ENCODE measurements around the gene COL4A3. TPM values are rescaled to one million over a fixed set of nuclear protein-coding genes. Genes with fewer than 3 reads are reported as not detected.

COL4A3 gene
- polyA plus RNA-seq, 3 donors: 0.03 TPM; not detected in 2

DNA sequence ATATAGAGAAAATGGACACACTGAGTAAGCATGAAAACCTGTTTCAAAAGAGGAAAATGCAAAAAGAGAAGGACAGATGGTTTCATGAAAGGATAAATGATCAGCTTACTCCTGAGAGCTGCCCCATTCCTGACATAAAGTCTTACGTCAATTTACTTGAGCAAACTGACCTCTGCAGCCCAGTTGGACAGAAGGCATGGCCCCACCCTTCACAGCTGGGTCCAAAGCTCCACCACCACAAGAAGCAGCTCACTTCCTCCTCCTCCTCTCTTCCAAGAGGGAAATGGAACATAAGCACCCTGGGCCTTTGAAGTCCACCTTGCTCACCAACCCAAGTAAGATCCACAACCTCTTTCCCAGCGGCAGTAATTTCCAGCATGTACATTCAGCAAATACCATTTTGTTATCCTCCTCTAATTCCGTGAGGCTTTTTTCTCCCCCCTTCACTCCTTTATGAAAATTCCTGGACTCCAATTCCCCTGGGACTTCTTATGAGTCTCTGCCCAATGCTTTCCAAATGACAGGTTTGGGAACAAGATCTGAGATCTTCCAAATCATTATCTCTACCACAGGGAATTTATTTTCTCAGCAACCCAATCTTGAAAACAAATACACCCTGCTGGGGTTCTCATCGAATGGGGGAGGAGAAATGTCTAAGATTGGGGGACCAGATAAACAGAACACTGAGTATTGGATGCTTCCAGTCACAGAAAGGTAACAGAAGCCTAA lies 10.5 kb upstream of the COL4A3 start:
- Histone ChIP-seq H3K4me2 (replicated peaks; ENCODE audit: extremely low read depth, low read length, poor library complexity, severe bottlenecking) (no peak overlapping the region), H3K4me3 (replicated peaks in 1 of 3; ENCODE audit: low read depth in 2 of 3, low read length in 3 of 3) (no peak overlapping the region), H3K27ac (ENCODE audit: low read depth in 1 of 2, low read length in 2 of 2) (no peak overlapping the region), H2AFZ (ENCODE audit: insufficient read depth, low read depth, low read length, poor library complexity, severe bottlenecking) (no peak overlapping the region), H3K36me3 (replicated peaks in 1 of 2; ENCODE audit: control insufficient read depth in 1 of 2, insufficient read depth in 2 of 2, low read length in 2 of 2) (no peaks in the 10 kb centered on the region), H3K79me2 (ENCODE audit: insufficient read depth, low read length) (no peaks in the 10 kb centered on the region), H3K27me3 (ENCODE audit: control insufficient read depth in 2 of 2, insufficient read depth in 2 of 2, low read length in 2 of 2) (no peaks in the 10 kb centered on the region), H3K9ac (ENCODE audit: insufficient read depth, low read length, poor library complexity, severe bottlenecking) (no peak overlapping the region), H3K4me1 (ENCODE audit: control insufficient read depth in 1 of 2, insufficient read depth in 2 of 2, low read length in 2 of 2) (no peaks in the 10 kb centered on the region), H3K9me3 (replicated peaks in 1 of 2; ENCODE audit: control insufficient read depth in 1 of 2, insufficient read depth in 1 of 2, low read length in 2 of 2) (no peaks in the 10 kb centered on the region), H4K20me1 (ENCODE audit: insufficient read depth, low read length) (no peaks in the 10 kb centered on the region)
- Mint-ChIP-seq H3K27me3 (ENCODE audit: low read depth in 3 of 3) (peaks cover 0 to 7% (median 6%) of the 10 kb centered on the region in 3 donors), H3K36me3 (no peaks in the 10 kb centered on the region), H3K4me3 (no peak overlapping the region), H3K27ac (no peak overlapping the region), H3K9me3 (peaks cover 0 to 3% (median 0%) of the 10 kb centered on the region in 7 donors), H3K4me1 (no peaks in the 10 kb centered on the region)
- intact Hi-C loops (cut with micrococcal nuclease): no loop called here
- 86% methylated on average over 3 of the region's 4 CpGs for WGBS (ENCODE audit: insufficient coverage)
- DNase-seq: no peak
- no peak for TF ChIP-seq CTCF (IDR thresholded peaks at IDR 0.05)

- Histone ChIP-seq H3K9me3 (replicated peaks in 1 of 2; ENCODE audit: control insufficient read depth in 1 of 2, insufficient read depth in 1 of 2, low read length in 2 of 2) (no peaks in the 10 kb centered on the region), H3K4me2 (replicated peaks; ENCODE audit: extremely low read depth, low read length, poor library complexity, severe bottlenecking) (no peak overlapping the region), H3K4me1 (ENCODE audit: control insufficient read depth in 1 of 2, insufficient read depth in 2 of 2, low read length in 2 of 2) (no peaks in the 10 kb centered on the region), H3K9ac (ENCODE audit: insufficient read depth, low read length, poor library complexity, severe bottlenecking) (no peak overlapping the region), H2AFZ (ENCODE audit: insufficient read depth, low read depth, low read length, poor library complexity, severe bottlenecking) (no peak overlapping the region), H3K27ac (ENCODE audit: low read depth in 1 of 2, low read length in 2 of 2) (no peak overlapping the region), H4K20me1 (ENCODE audit: insufficient read depth, low read length) (no peaks in the 10 kb centered on the region), H3K4me3 (replicated peaks in 1 of 3; ENCODE audit: low read depth in 2 of 3, low read length in 3 of 3) (no peak overlapping the region), H3K79me2 (ENCODE audit: insufficient read depth, low read length) (no peaks in the 10 kb centered on the region), H3K36me3 (replicated peaks in 1 of 2; ENCODE audit: control insufficient read depth in 1 of 2, insufficient read depth in 2 of 2, low read length in 2 of 2) (no peaks in the 10 kb centered on the region), H3K27me3 (ENCODE audit: control insufficient read depth in 2 of 2, insufficient read depth in 2 of 2, low read length in 2 of 2) (peaks cover 0 to 3% of the 10 kb centered on the region in 2 donors)
- H3K27ac Mint-ChIP-seq: no peak overlapping the region
- no peaks in the 10 kb centered on the region for H3K4me1 Mint-ChIP-seq
- WGBS (ENCODE audit: insufficient coverage): 93% methylated on average over 4 of the region's 6 CpGs
- H3K36me3 Mint-ChIP-seq: no peaks in the 10 kb centered on the region
- peaks cover 0 to 13% (median 6%) of the 10 kb centered on the region in 3 donors for H3K27me3 Mint-ChIP-seq (ENCODE audit: low read depth in 3 of 3)
- TF ChIP-seq CTCF (IDR thresholded peaks at IDR 0.05): no peak
- peaks cover 0 to 3% (median 0%) of the 10 kb centered on the region in 7 donors for H3K9me3 Mint-ChIP-seq
- H3K4me3 Mint-ChIP-seq: no peak overlapping the region
- intact Hi-C loops (cut with micrococcal nuclease): no loop called here
- DNase-seq: no peak
These were observed 9.2 kb upstream of the COL4A3 start for GRCh38 chr2:227154986-227155774.
